Tibial nerve (tissue), 4 donors: ENCODE data around the gene RASA1. TPM values are rescaled to one million over a fixed set of nuclear protein-coding genes. Genes with fewer than 3 reads are reported as not detected.

Source experiments
- DNase-seq, 2 donors: peaks; one replicate each; pipeline ENCODE4 v3.0.0-alpha.2; 2019; ENCODE audit warnings: low spot score in 2 of 2
- H3K27ac ChIP-seq, 4 donors: fragments of 200-600 bp; sonication (generic) in 3 of 4; one replicate each; pipeline ENCODE4 v1.5.1; 2017 to 2019; ENCODE audit warnings: mild to moderate bottlenecking in 1 of 4
- H3K27me3 ChIP-seq, 2 donors: fragments of 200-600 bp; sonication (generic) in 1 of 2; one replicate each; pipeline versions ENCODE4 v1.5.1 to v1.6.0; 2017 to 2019
- H3K36me3 ChIP-seq, 3 donors: fragments of 200-600 bp; sonication (generic); one replicate each; pipeline ENCODE4 v1.5.1; 2018 to 2019
- H3K4me1 ChIP-seq, 4 donors: fragments of 200-600 bp; sonication (generic) in 3 of 4; one replicate each; pipeline ENCODE4 v1.5.1; 2017 to 2019
- H3K4me3 ChIP-seq, 4 donors: fragments of 200-600 bp; sonication (generic) in 3 of 4; one replicate each; pipeline ENCODE4 v1.5.1; 2017 to 2019; ENCODE audit warnings: mild to moderate bottlenecking in 1 of 4, moderate library complexity in 1 of 4
- H3K9me3 ChIP-seq, 4 donors: fragments of 200-600 bp; sonication (generic) in 3 of 4; one replicate each; pipeline ENCODE4 v1.5.1; 2017 to 2019
- CTCF ChIP-seq, 5 experiments: fragments of 200-600 bp in 3 of 5; fragments of 450-650 bp in 2 of 5; sonication (generic) in 3 of 5; IDR thresholded peaks; one replicate each; pipeline ENCODE4 v1.5.1; 2016 to 2019; ENCODE audit warnings: antibody characterized with exemption in 5 of 5, mild to moderate bottlenecking in 3 of 5, moderate library complexity in 2 of 5
- EP300 ChIP-seq, 2 donors: sonication (generic); formaldehyde crosslinking; IDR thresholded peaks; one replicate each; pipeline ENCODE4 v1.6.1; 2017; ENCODE audit warnings: antibody characterized with exemption in 2 of 2, mild to moderate bottlenecking in 1 of 2
- POLR2A ChIP-seq, 2 donors: fragments of 450-650 bp; IDR thresholded peaks; one replicate each; pipeline ENCODE4 v1.6.1; 2017; ENCODE audit warnings: antibody characterized with exemption in 2 of 2, mild to moderate bottlenecking in 2 of 2, moderate library complexity in 2 of 2
- WGBS, 2 donors: methylation state at CpG; one replicate each; pipeline ENCODE4 v1.1.5; 2018; 5-methylcytosine and 5-hydroxymethylcytosine counted together
- total RNA-seq, 4 donors: library from RNA; depleted of rRNA; stranded (reverse); fragments of >200 nt; gene quantifications; one replicate each; pipeline ENCODE4 v1.1.0, GENCODE V29; 2016

The RASA1 gene
- total RNA-seq, 4 donors from 2014 or later: 26.9 to 40.6 (median 33.7) TPM

GRCh38 chr5:87242242-87242641, 25.4 kb upstream of the RASA1 start:
- no peak for DNase-seq
- Histone ChIP-seq H3K27ac (peak overlapping the region in 1 of 4 donors; percentile 64), H3K36me3 (no peaks in the 10 kb centered on the region), H3K4me1 (no peaks in the 10 kb centered on the region), H3K9me3 (no peaks in the 10 kb centered on the region), H3K27me3 (no peaks in the 10 kb centered on the region), H3K4me3 (no peak overlapping the region)
- TF ChIP-seq CTCF (IDR thresholded peaks at IDR 0.05) (no peak), POLR2A (IDR thresholded peaks at IDR 0.05) (no peak), EP300 (IDR thresholded peaks at IDR 0.05) (no peak)
- WGBS, 2 donors: 84 to 94% methylated on average over 1 of the region's 1 CpG

GRCh38 chr5:87243161-87243844, 24.4 kb upstream of the RASA1 start:
- WGBS, 2 donors: 88 to 92% methylated on average over 3 of the region's 3 CpGs
- DNase-seq: peak in 1 of 2 donors; percentile 22
- no peak for TF ChIP-seq POLR2A (IDR thresholded peaks at IDR 0.05)
- TF ChIP-seq CTCF (IDR thresholded peaks at IDR 0.05): no peak
- peak in 1 of 2 donors; percentile 40 for TF ChIP-seq EP300 (IDR thresholded peaks at IDR 0.05)
- no peaks in the 10 kb centered on the region for H3K4me1 ChIP-seq
- no peaks in the 10 kb centered on the region for H3K9me3 ChIP-seq
- H3K27ac ChIP-seq: peak overlapping the region in 2 of 4 donors; percentile 57 to 64
- no peaks in the 10 kb centered on the region for H3K36me3 ChIP-seq
- no peak overlapping the region for H3K4me3 ChIP-seq
- no peaks in the 10 kb centered on the region for H3K27me3 ChIP-seq

- WGBS, 2 donors: 55 to 63% methylated on average over 2 of the region's 2 CpGs
- H3K4me1 ChIP-seq: no peaks in the 10 kb centered on the region
- no peaks in the 10 kb centered on the region for H3K36me3 ChIP-seq
- DNase-seq: no peak
- no peak overlapping the region for H3K27ac ChIP-seq
- H3K27me3 ChIP-seq: no peaks in the 10 kb centered on the region
- no peak overlapping the region for H3K4me3 ChIP-seq
- H3K9me3 ChIP-seq: no peaks in the 10 kb centered on the region
- TF ChIP-seq CTCF (IDR thresholded peaks at IDR 0.05): no peak
- TF ChIP-seq POLR2A (IDR thresholded peaks at IDR 0.05): no peak
- TF ChIP-seq EP300 (IDR thresholded peaks at IDR 0.05): no peak
Observed at GRCh38 chr5:87245451-87245850, 22.2 kb upstream of the RASA1 start.

- Histone ChIP-seq H3K9me3 (no peaks in the 10 kb centered on the region), H3K4me1 (no peaks in the 10 kb centered on the region), H3K27ac (no peak overlapping the region), H3K4me3 (no peak overlapping the region), H3K27me3 (no peaks in the 10 kb centered on the region), H3K36me3 (no peaks in the 10 kb centered on the region)
- DNase-seq: no peak
- TF ChIP-seq CTCF (IDR thresholded peaks at IDR 0.05): no peak
- TF ChIP-seq POLR2A (IDR thresholded peaks at IDR 0.05): no peak
Observed at GRCh38 chr5:87246061-87246460, 21.6 kb upstream of the RASA1 start.

- no peaks in the 10 kb centered on the region for H3K9me3 ChIP-seq
- no peaks in the 10 kb centered on the region for H3K36me3 ChIP-seq
- TF ChIP-seq EP300 (IDR thresholded peaks at IDR 0.05) (no peak), POLR2A (IDR thresholded peaks at IDR 0.05) (no peak), CTCF (IDR thresholded peaks at IDR 0.05) (no peak)
- no peaks in the 10 kb centered on the region for H3K4me1 ChIP-seq
- DNase-seq: no peak
- H3K27ac ChIP-seq: no peak overlapping the region
- WGBS, 2 donors: 80 to 95% methylated on average over 5 to 14 of the region's 16 CpGs
- no peaks in the 10 kb centered on the region for H3K27me3 ChIP-seq
- no peak overlapping the region for H3K4me3 ChIP-seq
Observed at GRCh38 chr5:87252283-87252605, 15.4 kb upstream of the RASA1 start.
